GM18520 (cell line): ENCODE results near the gene ANO1.

ENCODE experiments used
- ATAC-seq: cut with Tn5 transposase; IDR thresholded peaks from one replicate; pipeline ENCODE4 v1.9.1; 2021; ENCODE audit not compliant: unreplicated experiment

ANO1 gene

DNA sequence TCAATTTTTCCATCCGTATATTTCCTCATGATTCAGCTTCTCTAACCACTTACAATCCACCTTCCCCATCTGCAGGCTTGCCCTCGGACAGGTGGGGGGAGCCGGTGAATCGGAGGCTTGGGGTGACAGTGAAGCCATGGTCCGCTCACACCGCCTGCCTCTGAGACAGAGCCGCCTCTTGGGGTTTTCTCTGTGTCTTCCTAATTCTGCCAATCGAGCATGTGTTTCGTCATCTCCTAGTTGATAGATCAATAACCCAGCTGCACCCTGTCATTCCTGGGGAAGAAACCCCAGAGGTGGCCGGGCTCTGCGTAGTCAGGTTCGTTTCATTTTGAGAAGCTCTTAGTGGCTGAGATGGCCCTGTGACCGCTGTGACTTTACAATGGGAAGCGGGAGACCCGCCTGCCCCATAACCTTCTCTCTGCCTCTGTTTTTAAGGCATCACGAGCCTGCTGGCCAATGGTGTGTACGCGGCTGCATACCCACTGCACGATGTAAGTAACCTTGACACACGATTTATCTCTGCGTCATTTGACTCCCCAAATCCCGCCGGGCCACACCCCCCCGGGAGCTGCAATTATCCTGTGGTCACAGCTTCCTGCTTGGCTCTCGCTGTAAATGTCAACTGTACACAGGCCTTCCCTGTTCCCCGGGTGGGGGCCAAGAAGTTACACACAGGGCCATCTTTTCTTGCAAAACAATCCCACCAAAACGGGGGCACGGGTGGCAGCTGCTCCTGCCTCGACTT, 33.3 kb downstream of the ANO1 start:
- no peak for ATAC-seq

DNA sequence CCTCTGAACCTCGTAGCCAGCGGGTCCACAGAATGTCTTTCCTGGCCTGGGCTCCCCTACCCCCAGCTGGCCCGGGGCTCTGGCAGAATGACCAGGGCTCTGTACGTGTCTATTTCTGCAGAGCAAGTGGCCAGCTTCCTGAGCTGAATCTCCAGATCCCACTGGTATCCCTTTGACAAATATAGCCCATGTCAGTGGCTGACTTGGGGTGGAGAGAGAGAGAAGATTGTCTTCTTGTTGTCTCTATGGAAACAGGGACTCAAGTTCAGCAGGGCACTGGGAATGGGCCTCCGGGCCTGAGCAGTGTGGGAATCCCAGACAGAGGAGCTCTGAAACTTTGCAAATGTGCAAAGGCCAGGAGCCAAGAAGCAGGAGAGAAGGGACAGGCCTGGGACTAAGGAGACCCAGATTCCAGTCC, 33.9 kb downstream of the ANO1 start:
- no peak for ATAC-seq

DNA sequence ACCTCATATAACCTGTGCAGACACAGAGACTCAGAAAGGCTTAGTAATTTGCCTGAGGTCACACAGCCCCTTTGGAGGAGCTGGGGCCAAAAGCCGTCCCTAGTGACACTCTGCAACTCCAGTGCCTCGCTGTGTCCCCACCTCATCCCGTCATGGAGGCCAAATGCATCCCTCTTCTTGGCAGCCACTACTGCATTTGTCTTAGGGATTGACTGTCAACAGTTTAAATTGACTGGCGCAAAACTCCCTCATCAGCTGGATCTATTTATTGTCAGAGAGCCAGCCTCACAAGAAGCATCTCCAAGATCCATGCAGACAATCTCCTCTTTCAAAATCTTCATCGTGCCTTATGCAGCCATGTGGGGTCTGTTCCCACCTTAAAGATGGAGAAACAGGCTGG, 35.7 kb downstream of the ANO1 start:
- no peak for ATAC-seq

DNA sequence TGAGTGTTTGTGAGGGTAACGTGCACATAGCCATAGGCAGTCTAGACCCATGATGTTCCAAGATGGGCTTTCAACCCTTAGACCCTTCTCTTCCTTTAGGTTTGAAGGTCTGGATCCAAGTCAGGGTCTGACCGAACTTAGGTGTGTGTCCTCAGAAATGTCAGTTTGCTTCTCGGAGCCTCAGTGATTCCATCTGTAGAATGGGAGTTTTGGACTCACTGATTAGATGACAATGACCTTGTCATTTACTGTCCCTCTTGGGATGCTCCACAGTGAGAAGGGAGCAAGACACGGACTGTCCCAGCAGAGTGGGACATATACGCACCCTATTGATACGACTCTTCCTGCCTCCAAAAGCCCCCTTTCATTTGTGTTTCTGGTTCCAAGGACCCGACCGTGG, 37.7 kb downstream of the ANO1 start:
- no peak for ATAC-seq

DNA sequence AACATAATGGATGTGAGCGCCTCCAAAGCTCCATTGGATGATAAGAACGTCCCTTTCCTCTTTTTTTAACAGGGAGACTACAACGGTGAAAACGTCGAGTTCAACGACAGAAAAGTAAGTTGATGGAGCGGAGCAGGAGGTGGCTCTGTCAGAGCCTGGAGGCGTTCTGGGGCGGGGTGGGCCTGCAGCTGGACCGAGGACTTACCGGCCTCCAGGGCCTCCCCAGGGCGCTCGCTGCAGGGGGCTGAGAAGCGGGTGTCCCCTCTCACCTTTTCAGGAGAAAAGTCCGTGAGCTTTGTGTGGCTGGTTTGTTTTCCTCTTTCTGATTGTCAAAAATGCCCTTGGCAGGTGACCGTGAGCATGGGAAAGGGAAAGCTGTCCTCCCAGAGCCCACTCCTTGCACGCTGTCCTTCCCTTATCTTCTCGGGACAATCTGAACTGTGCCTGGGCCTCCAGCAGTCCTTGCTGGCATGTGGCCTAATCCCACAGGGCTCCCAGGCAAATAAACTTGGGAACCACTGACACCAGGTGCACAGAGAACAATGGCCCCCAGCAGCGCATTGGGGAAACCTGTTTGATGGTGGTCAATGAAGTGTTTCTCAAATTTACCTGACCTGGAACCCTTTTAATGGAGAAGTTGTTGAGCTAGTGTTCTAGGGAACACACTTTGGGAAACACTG, 38.4 kb downstream of the ANO1 start:
- ATAC-seq: no peak

- ATAC-seq: no peak
Observed at GRCh38 chr11:70117567-70118145, 39.5 kb downstream of the ANO1 start.

DNA sequence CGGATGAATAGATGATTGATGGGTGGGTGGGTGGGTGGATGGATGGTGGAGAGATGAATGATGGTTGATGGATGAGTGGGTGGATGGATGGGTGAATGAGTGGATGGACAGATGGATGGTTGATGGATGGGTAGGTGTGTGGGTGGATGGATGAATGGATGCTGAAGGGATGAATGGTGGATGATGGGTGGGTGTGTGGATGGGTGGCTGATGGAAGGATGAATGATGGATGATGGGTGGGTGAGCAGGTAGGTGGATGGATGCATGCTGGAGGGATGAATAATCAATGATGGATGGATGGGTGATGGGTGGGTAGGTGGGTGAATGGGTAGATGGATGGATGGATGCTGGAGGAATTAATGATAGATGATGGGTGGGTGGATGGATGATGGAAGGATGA, 40.5 kb downstream of the ANO1 start:
- ATAC-seq: no peak

DNA sequence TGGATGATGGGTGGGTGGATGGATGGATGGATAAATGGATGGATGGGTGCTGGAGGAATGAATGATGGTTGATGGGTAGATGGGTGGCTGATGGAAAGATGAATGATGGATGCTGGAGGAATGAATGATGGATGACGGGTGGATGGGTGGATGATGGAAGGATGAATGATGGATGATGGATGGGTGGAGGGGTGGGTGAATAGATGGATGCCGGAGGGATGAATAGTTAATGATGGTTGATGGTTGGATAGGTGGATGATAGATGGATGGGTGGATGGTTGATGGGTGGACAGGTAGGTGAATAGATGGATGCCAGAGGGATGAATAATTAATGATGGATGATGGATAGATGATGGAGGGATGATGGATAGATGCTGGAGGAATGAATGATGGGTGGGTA, 41.4 kb downstream of the ANO1 start:
- ATAC-seq: no peak

GRCh38 chr11:70120674-70121073, 42.6 kb downstream of the ANO1 start:
- no peak for ATAC-seq

- no peak for ATAC-seq
Observed at GRCh38 chr11:70122490-70123198, 44.5 kb downstream of the ANO1 start.

GRCh38 chr11:70123711-70124110, 45.6 kb downstream of the ANO1 start:
- no peak for ATAC-seq

GRCh38 chr11:70124321-70125000, 46.3 kb downstream of the ANO1 start:
- ATAC-seq: no peak

DNA sequence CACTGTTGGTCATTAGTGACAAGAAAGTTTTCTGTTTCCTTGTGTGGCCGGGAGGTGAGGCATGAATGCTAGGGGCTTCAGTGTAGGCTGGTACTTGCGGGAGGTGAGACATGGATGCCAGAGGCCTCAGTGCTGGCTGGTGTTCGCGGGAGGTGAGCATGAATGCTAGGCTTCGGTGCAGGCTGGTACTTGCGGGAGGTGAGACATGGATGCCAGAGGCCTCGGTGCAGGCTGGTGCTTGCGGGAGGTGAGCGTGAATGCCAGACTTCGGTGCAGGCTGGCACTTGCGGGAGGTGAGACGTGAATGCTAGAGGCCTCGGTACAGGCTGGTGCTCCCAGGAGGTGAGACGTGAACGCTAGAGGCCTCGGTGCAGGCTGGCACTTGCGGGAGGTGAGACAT, 48.4 kb downstream of the ANO1 start:
- no peak for ATAC-seq

DNA sequence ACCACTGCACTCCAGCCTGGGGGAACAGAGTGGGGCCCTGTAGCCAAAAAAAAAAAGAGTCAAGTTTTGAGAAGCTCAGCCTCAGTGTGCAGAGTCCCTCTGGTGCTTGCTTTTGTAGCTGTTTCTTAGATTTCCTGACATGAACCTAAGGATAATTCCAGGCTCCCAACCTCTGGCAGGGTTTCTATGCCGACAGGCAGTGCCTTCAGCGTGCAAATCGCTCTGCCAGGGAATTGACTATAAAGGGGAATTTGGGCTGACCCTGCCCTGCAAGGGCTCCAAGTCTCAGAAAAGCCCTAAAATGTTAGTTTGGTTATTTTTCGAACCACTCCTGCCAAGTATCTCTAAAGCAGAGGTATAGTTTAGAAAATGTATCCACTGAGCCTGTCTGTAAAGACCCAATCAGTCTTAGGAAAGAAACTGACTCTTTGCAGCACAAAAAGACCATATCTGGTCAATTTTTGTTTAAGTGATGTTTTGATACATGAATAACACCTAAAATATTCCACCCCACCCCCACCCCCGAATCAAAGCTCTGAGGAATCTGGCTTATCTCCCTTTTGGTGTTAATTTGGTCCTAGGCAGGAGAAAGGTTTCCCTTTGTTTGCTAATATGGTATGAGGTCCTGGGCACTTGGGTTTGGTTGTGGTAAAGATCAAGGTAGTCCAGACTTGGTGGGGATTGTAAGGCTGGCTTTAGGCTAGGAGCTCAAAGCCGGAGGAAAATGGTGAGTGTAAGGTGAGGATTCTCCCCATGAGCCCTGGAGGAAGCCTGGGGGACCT, 49.7 kb downstream of the ANO1 start:
- no peak for ATAC-seq

- no peak for ATAC-seq
Observed at GRCh38 chr11:70128435-70128906, 50.4 kb downstream of the ANO1 start.

GRCh38 chr11:70129051-70129592, 51.0 kb downstream of the ANO1 start:
- no peak for ATAC-seq

DNA sequence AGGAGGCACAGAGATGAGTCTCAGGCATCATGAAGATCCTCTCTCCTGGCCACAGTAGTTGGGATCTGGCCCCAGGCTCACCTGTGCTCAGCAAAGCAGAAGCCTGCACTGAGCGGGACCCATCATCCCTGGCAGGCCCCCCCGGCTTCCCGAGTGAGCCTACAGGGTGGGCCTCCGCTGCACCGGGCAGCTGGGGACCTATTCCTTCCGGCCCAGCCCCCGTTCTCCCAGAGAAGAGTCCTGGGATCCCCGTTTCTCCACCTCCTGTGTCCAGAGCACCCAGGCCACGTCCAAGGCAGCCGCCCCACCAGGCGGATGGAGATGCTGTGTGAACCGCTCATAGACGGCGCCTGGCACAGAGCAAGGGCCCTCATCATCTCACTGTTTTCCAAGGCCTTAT, 52.5 kb downstream of the ANO1 start:
- no peak for ATAC-seq

- ATAC-seq: no peak
Observed at GRCh38 chr11:70131606-70132190, 53.6 kb downstream of the ANO1 start.

DNA sequence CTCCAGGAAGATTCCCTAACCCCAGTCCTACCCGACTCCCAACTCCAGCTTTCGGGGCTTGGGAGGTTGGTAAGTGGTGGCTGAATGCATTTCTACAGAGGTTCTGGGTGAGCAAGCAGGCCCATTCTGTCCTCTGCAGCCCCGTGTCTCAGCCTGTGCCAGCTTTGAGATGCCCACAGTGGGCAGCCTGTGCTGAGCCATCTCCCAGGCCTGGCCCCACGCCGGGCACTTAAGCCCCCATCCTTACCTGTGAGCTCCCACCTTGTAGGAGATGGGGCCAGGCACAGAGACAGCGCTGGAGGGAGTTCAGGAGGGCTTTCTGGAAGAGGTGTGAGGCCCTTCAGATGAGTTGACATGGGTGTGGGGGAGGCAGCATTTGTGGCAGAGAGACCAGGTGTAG, 54.5 kb downstream of the ANO1 start:
- ATAC-seq: no peak
